NK-92 (cell line): ENCODE measurements around the gene CCDC159.
"Not testable (repeated sequence)": the region's sequence is repeated elsewhere in the genome, so short reads cannot be mapped to it uniquely, and the experiment has no call there.

Experiments
- DNase-seq: peaks from one replicate; lab custom pipeline; 2025; ENCODE audit not compliant: unreplicated experiment; lab: John Stamatoyannopoulos, UW

CCDC159 gene

DNA sequence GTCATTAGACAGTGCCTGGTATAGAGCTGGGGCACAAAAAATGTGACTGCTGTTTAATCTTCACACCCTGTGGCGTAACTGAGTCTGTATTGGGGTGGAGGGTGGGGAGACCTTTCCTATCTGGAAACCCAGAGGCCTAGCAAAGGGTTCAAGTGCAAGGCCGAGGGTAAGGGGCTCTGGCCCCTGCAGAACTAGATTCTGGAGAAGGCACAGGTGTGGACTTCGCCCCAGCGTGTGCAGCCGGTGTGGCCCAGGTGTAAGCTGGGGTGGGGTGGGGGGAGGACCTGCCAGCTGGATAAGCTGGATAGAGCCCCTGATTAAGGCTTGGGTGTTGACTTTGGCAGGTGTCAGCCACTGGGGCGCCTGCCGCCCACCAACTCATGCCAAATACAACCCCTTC is 8.2 kb upstream of the CCDC159 start:
- no peak for DNase-seq

DNA sequence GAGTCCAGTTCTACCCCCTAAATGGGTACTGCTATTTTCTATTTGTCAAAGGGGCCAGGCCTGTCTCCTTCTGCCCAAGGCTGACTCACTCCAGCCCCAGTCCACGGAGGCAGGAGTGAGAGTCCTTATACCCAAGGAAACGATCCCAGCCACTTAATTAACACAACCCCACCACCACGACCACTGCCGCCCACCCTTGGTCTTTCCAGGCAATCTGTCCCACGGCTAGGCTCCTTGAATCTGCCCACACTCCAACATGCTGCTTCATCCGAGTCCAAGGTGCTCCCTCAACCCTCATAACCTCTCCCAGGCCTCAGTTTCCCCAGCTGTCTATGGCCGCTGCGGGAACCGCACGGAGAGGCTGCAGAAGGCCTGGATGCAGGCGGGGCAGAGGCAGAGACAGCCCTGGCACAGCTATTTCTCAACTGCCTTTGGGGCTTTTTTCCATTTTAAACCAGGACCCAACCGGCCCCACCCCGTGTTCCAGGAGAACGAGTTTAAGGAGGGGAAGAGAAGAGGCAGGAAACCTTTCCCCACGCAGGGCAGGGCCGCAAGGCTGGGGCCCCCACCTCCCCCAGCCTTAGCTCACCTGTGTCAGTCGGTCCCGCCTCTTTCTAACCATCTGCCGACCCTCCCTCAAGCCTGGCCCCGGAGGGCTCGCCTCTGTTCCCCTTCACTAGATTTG is 7.6 kb upstream of the CCDC159 start:
- no peak for DNase-seq

- DNase-seq: no peak
These were observed 6.8 kb upstream of the CCDC159 start, which contains the start of gene RAB3D for GRCh38 chr19:11339254-11340098. Gene RAB3D (minus strand): TSS chr19:11339657. CDS start chr19:11337399, 2,258 bp downstream.

DNA sequence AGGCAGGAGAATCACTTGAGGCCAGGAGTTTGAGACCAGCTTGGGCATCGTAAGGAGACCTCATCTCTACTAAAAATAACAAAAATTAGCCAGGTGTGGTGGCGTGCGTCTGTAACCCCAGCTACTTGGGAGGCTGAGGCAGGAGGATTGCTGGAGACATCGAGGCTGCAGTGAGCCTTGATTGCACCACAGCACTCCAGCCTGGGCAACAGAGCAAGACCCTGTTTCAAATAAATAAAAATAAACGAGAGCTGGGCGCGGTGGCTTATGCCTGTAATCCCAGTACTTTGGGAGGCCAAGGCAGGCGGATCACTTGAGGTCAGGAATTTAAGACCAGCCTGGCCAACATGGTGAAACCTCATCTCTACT is 6.2 kb upstream of the CCDC159 start:
- DNase-seq: not testable (repeated sequence)

DNA sequence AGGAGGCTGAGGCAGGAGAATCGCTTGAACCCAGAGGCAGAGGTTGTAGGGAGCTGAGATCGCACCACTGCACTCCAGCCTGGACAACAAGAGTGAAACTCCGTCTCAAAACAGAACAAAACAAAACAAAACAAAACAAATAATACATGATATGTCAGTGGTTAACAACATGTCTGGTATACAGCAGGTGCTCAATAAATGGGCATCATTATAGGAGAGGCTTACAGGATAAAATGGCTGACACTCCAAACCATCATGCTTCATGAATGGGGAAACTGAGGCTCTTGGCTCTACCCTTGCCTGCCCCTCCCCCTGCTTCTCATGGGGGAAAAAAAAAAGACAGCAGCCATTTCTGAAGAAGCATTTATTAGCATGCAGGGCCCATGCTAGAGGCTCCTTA is 3.9 kb upstream of the CCDC159 start:
- no peak for DNase-seq

GRCh38 chr19:11345122-11345803 is 1.1 kb upstream of the CCDC159 start:
- DNase-seq: no peak

- no peak for DNase-seq
These were observed 1.3 kb downstream of the CCDC159 start for GRCh38 chr19:11347546-11348039.

DNA sequence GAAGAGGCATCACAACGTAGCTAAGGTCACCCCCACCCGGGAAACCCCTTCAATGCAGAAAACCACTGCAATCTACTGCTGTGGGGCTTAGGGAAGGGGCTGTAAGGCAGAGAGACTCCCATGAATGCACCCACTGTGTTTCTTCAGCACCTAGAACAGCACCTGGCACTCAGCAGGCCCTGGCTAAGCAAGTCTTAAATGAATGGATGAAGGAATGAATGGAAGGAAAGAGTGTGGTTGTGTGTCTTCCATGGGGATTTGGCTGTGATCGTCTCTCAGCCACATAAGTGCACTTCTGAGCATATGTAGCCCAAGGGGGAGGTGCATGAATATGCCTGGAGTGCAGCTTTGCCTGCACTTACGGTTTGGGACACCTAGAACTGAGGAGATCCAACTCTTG is 2.9 kb downstream of the CCDC159 start:
- DNase-seq: no peak

GRCh38 chr19:11354102-11354501 is 7.8 kb downstream of the CCDC159 start:
- DNase-seq: not testable (repeated sequence)

GRCh38 chr19:11355160-11356073 is 9.1 kb downstream of the CCDC159 start, which contains the start of gene PLPPR2:
Gene PLPPR2 (plus strand): TSS chr19:11355432. CDS start chr19:11357674, 2,242 bp downstream.
- DNase-seq: no peak

DNA sequence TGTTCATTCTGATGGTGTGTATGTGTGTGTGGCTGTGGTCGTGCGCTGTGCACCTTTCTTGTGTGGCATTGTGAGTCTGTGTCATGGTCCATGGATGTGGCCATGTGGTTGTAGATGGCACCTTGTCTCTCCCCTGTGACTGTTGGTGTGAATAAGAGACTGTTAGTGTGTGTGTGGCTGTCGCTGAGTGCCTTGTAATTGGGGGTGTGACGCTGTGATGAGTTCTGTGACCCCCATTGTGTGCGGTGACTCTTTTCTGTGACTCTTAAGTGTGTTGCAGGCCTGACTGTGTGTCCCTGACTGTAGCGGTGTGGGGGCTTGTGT is 9.7 kb downstream of the CCDC159 start:
- no peak for DNase-seq

- no peak for DNase-seq
These were observed 10.6 kb downstream of the CCDC159 start for GRCh38 chr19:11356676-11357550.

GRCh38 chr19:11359421-11359820 is 13.1 kb downstream of the CCDC159 start:
- no peak for DNase-seq

GRCh38 chr19:11361037-11361770 is 14.9 kb downstream of the CCDC159 start:
- no peak for DNase-seq

DNA sequence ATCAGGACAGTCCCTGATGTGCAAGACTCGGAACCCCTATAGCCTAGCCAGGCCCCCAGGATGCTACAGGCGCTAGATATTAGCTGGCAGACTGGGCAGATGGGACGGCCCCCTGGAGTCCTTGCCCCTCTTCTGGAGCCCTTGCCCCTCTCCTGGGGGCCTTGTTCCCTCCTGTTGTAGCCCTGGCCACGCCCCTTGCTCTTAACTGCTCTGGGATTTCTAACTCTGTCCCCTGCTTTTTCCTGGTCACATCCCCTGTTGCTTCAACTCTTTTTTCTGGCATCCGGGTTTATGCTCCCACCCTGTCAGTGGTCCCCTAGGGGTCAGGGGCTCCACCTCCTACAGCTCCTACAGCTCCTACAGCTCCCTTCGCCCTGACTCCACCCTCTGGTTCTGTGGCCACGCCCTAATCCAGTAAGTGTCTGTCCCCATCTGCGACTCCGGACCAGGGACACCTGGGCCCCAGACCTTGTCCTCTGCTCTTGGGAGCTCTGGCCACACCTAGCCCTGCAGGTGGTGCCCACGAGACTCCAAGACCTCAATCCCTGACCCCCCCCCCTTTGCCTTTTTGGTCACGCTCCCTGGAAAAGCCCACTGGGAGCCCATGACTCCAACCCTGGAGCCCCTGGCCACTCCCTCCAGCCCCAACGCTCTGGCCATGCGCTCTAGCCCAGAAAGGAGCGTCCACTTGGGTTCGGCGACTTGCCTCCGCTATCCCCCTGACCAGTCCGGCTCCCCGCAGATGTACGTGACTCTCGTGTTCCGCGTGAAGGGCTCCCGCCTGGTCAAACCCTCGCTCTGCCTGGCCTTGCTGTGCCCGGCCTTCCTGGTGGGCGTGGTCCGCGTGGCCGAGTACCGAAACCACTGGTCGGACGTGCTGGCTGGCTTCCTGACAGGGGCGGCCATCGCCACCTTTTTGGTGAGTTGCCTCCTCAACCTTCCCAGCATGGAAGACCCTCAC is 15.7 kb downstream of the CCDC159 start:
- no peak for DNase-seq

DNA sequence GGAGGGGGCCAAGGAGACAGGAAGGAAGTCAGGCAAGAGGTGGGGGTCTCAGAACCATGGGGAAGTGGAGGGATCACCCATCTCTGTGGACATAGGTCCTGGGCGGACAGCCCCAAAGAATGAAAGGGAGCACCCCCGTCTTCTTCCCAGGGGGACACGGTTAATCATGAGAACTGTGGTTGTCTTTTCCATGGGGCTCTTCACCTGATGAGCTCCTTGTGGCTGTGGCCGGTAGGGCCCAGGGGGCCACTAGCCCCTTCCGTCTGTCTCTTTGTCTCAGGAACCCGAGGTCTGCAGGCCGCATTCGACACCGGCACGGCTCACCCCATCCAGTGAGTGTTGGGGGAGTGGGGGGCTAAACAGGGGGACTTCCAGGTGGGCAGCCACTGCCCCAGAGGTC is 17.6 kb downstream of the CCDC159 start:
- no peak for DNase-seq

- no peak for DNase-seq
These were observed 18.1 kb downstream of the CCDC159 start for GRCh38 chr19:11364296-11364904.
